Prostate gland (tissue), 2 donors: ENCODE data around the gene NUP107. TPM values are rescaled to one million over a fixed set of nuclear protein-coding genes. Genes with fewer than 3 reads are reported as not detected.

Experiments used
- DNase-seq: peaks from one replicate; pipeline ENCODE4 v3.0.0-alpha.2; 2019; ENCODE audit warnings: low spot score
- H3K27ac ChIP-seq, 2 donors: fragments of 200-600 bp; sonication (generic); 2 replicates each; pipeline ENCODE4 v1.5.1; 2017 to 2019
- H3K27me3 ChIP-seq: fragments of 200-600 bp; sonication (generic); replicated peaks from 2 replicates; pipeline ENCODE4 v1.5.1; 2019; ENCODE audit not compliant: insufficient read depth
- H3K36me3 ChIP-seq, 2 donors: fragments of 200-600 bp; sonication (generic); 1 replicate in 1 of 2; 2 replicates in 1 of 2; pipeline versions ENCODE4 v1.5.1 to v1.8.1; 2017 to 2019
- H3K4me1 ChIP-seq: fragments of 200-600 bp; sonication (generic); replicated peaks from 2 replicates; pipeline ENCODE4 v1.5.1; 2019
- H3K4me3 ChIP-seq, 2 donors: fragments of 200-600 bp; sonication (generic); 2 replicates each; pipeline ENCODE4 v1.5.1; 2017 to 2019
- H3K9me3 ChIP-seq: fragments of 200-600 bp; sonication (generic); 2 replicates; pipeline ENCODE4 v1.5.1; 2017
- POLR2A ChIP-seq: fragments of 450-650 bp; IDR thresholded peaks from one replicate; pipeline ENCODE4 v1.6.1; 2016; ENCODE audit warnings: antibody characterized with exemption, mild to moderate bottlenecking
- POLR2AphosphoS5 ChIP-seq: sonication (generic); formaldehyde crosslinking; IDR thresholded peaks from one replicate; pipeline ENCODE4 v1.6.1; 2017; ENCODE audit warnings: antibody characterized with exemption
- WGBS: methylation state at CpG from one replicate; pipeline ENCODE4 v1.1.5; 2018; 5-methylcytosine and 5-hydroxymethylcytosine counted together
- intact Hi-C: fragments of 100-400 bp; cut with DNase I; formaldehyde crosslinking; loops from one replicate; pipeline ENCODE4 v1.14.2; 2022
- total RNA-seq, 2 donors: library from RNA; depleted of rRNA; stranded (reverse); fragments of >200 nt; gene quantifications; one replicate each; pipeline ENCODE4 v1.1.0, GENCODE V29; 2016
- TF ChIP-seq, protein P1 (sequence below), 4 experiments: fragments of 200-600 bp in 2 of 4; fragments of 450-650 bp in 2 of 4; sonication (generic) in 2 of 4; IDR thresholded peaks; 1 replicate in 3 of 4; 2 replicates in 1 of 4; pipeline ENCODE4 v1.5.1; 2016 to 2019; ENCODE audit warnings: antibody characterized with exemption in 4 of 4, mild to moderate bottlenecking in 2 of 4, moderate library complexity in 2 of 4

The NUP107 gene
- total RNA-seq, 2 donors from 2014 or later: 27.9 to 37.0 TPM

DNA sequence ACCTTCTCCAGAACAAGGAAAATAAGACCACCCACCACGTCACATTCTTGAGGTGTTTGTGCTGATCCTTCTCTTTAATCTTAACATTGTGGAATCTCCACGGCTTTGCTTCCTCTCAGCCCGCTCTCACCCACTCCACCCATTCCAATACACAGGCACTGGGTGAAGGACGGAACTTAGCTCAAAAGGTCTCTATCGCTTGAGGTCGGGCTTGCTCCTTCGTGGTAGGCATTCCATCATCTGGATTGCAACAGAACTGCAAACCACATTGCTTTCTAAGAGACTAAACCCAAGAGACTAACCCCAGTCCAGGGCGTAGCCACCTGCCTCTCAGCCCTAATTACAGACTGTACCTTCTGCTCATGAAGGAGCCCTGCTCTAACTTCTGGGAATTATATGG, 97.2 kb downstream of the NUP107 start:
- Histone ChIP-seq H3K9me3 (no peaks in the 10 kb centered on the region), H3K27ac (no peak overlapping the region), H3K4me3 (no peak overlapping the region), H3K36me3 (no peaks in the 10 kb centered on the region), H3K4me1 (peaks cover 3% of the 10 kb centered on the region), H3K27me3 (no peaks in the 10 kb centered on the region)
- no peak for TF ChIP-seq POLR2AphosphoS5
- TF ChIP-seq, protein P1, sequence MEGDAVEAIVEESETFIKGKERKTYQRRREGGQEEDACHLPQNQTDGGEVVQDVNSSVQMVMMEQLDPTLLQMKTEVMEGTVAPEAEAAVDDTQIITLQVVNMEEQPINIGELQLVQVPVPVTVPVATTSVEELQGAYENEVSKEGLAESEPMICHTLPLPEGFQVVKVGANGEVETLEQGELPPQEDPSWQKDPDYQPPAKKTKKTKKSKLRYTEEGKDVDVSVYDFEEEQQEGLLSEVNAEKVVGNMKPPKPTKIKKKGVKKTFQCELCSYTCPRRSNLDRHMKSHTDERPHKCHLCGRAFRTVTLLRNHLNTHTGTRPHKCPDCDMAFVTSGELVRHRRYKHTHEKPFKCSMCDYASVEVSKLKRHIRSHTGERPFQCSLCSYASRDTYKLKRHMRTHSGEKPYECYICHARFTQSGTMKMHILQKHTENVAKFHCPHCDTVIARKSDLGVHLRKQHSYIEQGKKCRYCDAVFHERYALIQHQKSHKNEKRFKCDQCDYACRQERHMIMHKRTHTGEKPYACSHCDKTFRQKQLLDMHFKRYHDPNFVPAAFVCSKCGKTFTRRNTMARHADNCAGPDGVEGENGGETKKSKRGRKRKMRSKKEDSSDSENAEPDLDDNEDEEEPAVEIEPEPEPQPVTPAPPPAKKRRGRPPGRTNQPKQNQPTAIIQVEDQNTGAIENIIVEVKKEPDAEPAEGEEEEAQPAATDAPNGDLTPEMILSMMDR (IDR thresholded peaks at IDR 0.05): no peak
- TF ChIP-seq POLR2A: no peak
- DNase-seq: no peak
- intact Hi-C loops: no loop called here
- 90% methylated on average over 8 of the region's 8 CpGs for WGBS

DNA sequence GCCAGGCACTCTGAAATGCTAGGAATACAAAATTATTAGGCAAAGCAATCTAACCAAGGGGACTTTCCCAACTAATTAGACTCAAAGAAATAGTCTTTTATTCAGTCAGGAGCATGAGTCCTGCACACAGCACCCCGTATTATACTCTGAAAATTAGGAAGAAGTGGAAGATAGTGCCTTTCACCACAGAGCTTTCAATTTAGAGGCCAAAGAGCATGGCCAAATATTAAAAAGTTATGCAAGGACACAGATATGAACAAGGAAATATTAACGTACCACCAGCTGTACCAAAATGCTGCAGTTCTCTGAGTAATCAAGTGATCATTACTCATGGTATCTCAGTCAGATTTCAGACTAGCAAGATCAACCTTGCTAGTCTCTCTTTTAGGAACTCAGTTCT, 98.6 kb downstream of the NUP107 start:
- TF ChIP-seq POLR2A: no peak
- TF ChIP-seq POLR2AphosphoS5: no peak
- TF ChIP-seq, protein P1 (IDR thresholded peaks at IDR 0.05): no peak
- WGBS: 74% methylated on average over 2 of the region's 2 CpGs
- H3K36me3 ChIP-seq: no peaks in the 10 kb centered on the region
- no peak overlapping the region for H3K27ac ChIP-seq
- H3K4me1 ChIP-seq: peaks cover 3% of the 10 kb centered on the region
- intact Hi-C loops: no loop called here
- no peaks in the 10 kb centered on the region for H3K9me3 ChIP-seq
- H3K27me3 ChIP-seq: no peaks in the 10 kb centered on the region
- no peak for DNase-seq
- H3K4me3 ChIP-seq: no peak overlapping the region

DNA sequence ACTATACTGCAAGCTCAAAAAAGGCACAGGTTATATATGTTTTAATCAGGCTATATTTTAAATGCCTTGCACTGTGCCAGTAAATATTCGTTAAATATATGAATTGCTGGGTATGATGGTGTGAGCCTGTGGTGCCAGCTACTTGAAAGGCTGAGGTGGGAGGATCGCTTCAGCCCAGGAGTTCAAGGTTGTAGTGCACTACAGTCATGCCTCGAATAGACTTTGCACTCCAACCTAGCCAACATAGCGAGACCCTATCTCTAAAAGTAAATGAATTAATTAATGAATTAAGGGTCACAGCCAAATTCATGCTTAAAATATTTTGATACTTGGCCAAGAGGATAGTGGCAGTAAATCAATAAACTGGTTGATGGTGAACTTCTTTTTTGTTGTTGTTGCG, 99.0 kb downstream of the NUP107 start:
- TF ChIP-seq POLR2A: no peak
- TF ChIP-seq POLR2AphosphoS5: no peak
- TF ChIP-seq, protein P1 (IDR thresholded peaks at IDR 0.05): no peak
- peaks cover 3% of the 10 kb centered on the region for H3K4me1 ChIP-seq
- H3K9me3 ChIP-seq: no peaks in the 10 kb centered on the region
- intact Hi-C loops: no loop called here
- DNase-seq: no peak
- H3K27me3 ChIP-seq: no peaks in the 10 kb centered on the region
- WGBS: 92% methylated on average over 5 of the region's 5 CpGs
- H3K4me3 ChIP-seq: no peak overlapping the region
- H3K27ac ChIP-seq: no peak overlapping the region
- H3K36me3 ChIP-seq: no peaks in the 10 kb centered on the region

DNA sequence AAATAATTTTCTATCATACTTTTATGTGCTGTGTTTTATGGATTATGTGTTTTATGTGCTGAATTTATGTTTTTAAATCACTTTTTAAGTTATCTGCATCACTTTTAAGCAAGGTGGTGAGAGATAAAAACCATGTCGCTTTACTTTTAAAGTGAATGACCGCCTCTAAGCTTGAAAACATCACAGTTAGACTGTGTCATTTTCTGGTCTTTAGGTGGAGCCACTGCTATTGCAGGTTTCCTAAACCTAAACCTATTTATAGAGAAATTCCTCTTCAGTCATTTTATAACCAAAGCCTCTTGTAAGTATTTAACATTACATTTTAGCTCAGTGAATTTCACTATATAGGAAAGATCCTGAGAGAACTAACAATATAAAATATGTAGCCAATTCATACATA, 100.2 kb downstream of the NUP107 start:
- WGBS: 75% methylated on average over 2 of the region's 2 CpGs
- intact Hi-C loops: no loop called here
- Histone ChIP-seq H3K27ac (peak overlapping the region; percentile 45 to 60), H3K9me3 (no peaks in the 10 kb centered on the region), H3K4me1 (peaks cover 3% of the 10 kb centered on the region), H3K4me3 (no peak overlapping the region), H3K36me3 (no peaks in the 10 kb centered on the region), H3K27me3 (no peaks in the 10 kb centered on the region)
- no peak for DNase-seq
- TF ChIP-seq, protein P1 (IDR thresholded peaks at IDR 0.05): peak in 1 of 4 experiments; percentile 26
- no peak for TF ChIP-seq POLR2A
- TF ChIP-seq POLR2AphosphoS5: no peak

DNA sequence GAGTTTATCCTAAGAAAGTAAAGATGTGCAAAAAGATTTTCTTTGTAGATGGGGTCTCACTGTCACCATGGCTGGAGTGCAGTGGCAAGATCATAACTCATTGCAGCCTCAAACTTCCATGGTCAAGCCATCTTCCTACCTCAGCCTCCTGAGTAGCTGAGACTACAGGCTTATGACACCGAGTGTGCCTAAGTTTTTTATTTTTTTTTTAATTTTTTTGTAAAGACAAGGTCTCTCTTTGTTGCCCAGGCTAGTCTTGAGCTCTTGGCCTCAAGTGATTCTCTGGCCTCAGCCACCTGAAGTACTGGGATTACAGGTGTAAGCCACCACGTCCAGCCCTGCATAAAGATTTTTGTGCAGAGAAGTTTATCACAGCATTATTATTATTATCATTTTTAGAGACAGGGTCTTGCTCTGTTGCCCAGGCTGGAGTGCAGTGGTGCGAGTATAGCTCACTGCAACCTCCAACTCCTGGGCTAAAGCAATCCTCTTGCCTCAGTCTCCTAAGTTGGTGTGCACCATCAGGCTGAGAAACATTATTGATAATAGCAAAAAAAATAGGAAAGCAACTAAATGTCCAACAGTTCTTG, 101.9 kb downstream of the NUP107 start:
- Histone ChIP-seq H3K4me1 (peaks cover 3% of the 10 kb centered on the region), H3K27me3 (no peaks in the 10 kb centered on the region), H3K27ac (no peak overlapping the region), H3K36me3 (no peaks in the 10 kb centered on the region), H3K4me3 (no peak overlapping the region), H3K9me3 (no peaks in the 10 kb centered on the region)
- DNase-seq: no peak
- TF ChIP-seq, protein P1 (IDR thresholded peaks at IDR 0.05): no peak
- TF ChIP-seq POLR2AphosphoS5: no peak
- no peak for TF ChIP-seq POLR2A
- WGBS: 97% methylated on average over 3 of the region's 3 CpGs
- intact Hi-C loops: no loop called here
